ENCODE data around the gene LRRC4B.
"Not testable (repeated sequence)": the region's sequence is repeated elsewhere in the genome, so short reads cannot be mapped to it uniquely, and the experiment has no call there.

Gene LRRC4B

DNA sequence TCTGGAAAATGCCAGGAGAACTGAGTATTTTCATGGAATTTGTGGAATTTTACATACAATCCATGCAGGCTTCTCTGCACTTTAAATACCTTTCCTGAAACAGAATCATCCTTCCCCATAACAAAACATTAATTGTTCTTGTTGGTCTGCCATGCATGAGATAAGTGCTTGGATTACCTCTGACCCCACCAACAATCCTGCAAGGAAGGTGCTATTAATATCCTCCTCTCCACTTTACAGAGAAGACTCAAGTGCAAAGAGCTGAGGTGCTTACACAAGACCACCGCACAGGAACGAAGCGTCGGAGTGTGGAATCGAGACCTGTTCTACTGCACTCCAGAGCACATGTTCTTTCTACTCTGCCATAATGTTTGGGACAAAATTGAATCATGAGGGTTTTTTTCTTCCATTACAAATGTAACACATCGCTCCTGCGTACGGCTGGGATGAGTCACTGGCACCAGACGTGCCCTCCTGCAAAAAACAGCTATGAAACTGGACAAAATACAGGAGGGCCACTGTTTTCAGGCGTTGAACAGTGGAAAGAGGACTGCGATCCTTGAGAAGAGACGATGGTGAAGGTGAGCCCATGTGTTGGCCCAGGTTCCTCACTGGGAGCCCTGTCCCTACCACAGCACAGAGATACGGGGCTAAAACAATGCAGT lies 12.9 kb upstream of the LRRC4B start:
- Histone ChIP-seq H3K36me3 (ENCODE audit: low read depth) (no peaks in the 10 kb centered on the region), H3K27me3 (ENCODE audit: insufficient read depth, poor library complexity, severe bottlenecking) (no peaks in the 10 kb centered on the region), H3K4me1 (ENCODE audit: insufficient read depth, poor library complexity, severe bottlenecking) (no peaks in the 10 kb centered on the region), H3K27ac (ENCODE audit: poor library complexity, severe bottlenecking) (no peak overlapping the region), H3K4me3 (ENCODE audit: severe bottlenecking) (no peak overlapping the region), H3K9me3 (ENCODE audit: severe bottlenecking) (no peaks in the 10 kb centered on the region)
- no peak for ATAC-seq (ENCODE audit: low read depth)
- DNase-seq (ENCODE audit: low spot score) = no peak
- TF ChIP-seq, protein P1, sequence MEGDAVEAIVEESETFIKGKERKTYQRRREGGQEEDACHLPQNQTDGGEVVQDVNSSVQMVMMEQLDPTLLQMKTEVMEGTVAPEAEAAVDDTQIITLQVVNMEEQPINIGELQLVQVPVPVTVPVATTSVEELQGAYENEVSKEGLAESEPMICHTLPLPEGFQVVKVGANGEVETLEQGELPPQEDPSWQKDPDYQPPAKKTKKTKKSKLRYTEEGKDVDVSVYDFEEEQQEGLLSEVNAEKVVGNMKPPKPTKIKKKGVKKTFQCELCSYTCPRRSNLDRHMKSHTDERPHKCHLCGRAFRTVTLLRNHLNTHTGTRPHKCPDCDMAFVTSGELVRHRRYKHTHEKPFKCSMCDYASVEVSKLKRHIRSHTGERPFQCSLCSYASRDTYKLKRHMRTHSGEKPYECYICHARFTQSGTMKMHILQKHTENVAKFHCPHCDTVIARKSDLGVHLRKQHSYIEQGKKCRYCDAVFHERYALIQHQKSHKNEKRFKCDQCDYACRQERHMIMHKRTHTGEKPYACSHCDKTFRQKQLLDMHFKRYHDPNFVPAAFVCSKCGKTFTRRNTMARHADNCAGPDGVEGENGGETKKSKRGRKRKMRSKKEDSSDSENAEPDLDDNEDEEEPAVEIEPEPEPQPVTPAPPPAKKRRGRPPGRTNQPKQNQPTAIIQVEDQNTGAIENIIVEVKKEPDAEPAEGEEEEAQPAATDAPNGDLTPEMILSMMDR (IDR thresholded peaks at IDR 0.05; ENCODE audit: poor library complexity, severe bottlenecking) = no peak

DNA sequence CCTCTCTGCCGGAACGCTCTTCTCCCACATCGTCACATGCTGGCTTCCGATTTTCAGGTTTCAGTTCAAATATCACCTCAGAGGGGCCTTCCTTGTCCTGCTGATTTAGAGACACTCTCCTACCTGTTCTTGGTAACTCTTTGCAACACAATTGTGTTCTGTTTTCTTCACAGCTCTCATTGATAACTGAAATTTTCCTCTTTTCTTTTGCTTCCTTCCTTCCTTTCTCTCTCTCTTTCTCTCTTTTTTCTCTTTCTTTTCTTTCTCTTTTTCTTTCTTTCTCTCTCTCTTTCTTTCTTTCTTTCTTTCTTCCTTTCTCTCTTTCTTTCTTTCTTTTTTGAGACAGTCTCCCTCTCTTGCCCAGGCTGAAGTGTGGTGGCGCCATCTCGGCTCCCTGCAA lies 12.0 kb upstream of the LRRC4B start:
- H3K4me1 ChIP-seq (ENCODE audit: insufficient read depth, poor library complexity, severe bottlenecking) = no peaks in the 10 kb centered on the region
- no peak overlapping the region for H3K4me3 ChIP-seq (ENCODE audit: severe bottlenecking)
- DNase-seq (ENCODE audit: low spot score) (no peak), ATAC-seq (ENCODE audit: low read depth) (no peak)
- H3K36me3 ChIP-seq (ENCODE audit: low read depth) = no peaks in the 10 kb centered on the region
- TF ChIP-seq, protein P1 (IDR thresholded peaks at IDR 0.05; ENCODE audit: poor library complexity, severe bottlenecking) = no peak
- H3K9me3 ChIP-seq (ENCODE audit: severe bottlenecking) = no peaks in the 10 kb centered on the region
- H3K27ac ChIP-seq (ENCODE audit: poor library complexity, severe bottlenecking) = no peak overlapping the region
- no peaks in the 10 kb centered on the region for H3K27me3 ChIP-seq (ENCODE audit: insufficient read depth, poor library complexity, severe bottlenecking)

GRCh38 chr19:50576769-50577168 lies 8.5 kb upstream of the LRRC4B start:
- H3K9me3 ChIP-seq (ENCODE audit: severe bottlenecking); H3K36me3 ChIP-seq (ENCODE audit: low read depth); H3K27ac ChIP-seq (ENCODE audit: poor library complexity, severe bottlenecking); ATAC-seq (ENCODE audit: low read depth); H3K4me3 ChIP-seq (ENCODE audit: severe bottlenecking); H3K27me3 ChIP-seq (ENCODE audit: insufficient read depth, poor library complexity, severe bottlenecking); H3K4me1 ChIP-seq (ENCODE audit: insufficient read depth, poor library complexity, severe bottlenecking); DNase-seq (ENCODE audit: low spot score): not testable (repeated sequence)

DNA sequence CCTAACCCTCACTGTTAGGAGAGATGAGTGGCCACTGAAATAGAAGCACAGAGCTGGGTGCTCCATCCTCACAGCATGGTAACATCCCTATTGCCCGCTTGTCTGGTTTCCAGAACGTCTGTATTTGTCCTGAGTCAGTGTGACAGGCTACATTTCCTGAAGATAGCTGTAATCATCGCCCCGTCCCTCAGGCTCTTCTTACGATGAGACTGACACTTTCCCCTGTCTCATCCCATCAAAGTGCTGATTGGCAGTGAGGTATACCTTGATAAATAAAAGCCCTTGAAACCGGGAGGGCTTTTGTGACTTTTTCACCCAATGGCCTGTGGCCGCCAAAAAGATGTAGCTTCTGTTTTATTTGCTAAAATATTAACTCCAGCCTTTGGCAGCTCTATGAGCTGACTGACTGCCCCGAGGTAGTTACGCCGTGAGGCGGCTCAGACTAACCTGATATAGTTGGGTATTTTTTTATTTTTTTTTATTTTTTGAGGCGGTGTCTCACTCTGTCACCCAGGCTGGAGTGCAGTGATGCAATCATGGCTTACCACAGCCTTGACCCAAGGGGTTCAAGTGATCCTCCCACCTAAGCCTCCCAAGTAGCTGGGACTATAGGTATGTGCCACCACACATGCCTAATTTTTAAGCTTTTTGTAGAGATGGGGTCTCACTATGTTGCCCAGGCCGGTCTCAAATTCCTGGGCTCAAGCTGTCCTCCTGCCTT lies 5.7 kb upstream of the LRRC4B start:
- peaks cover 11% of the 10 kb centered on the region for H3K27me3 ChIP-seq (ENCODE audit: insufficient read depth, poor library complexity, severe bottlenecking)
- H3K4me1 ChIP-seq (ENCODE audit: insufficient read depth, poor library complexity, severe bottlenecking) = no peaks in the 10 kb centered on the region
- no peak for DNase-seq (ENCODE audit: low spot score)

GRCh38 chr19:50570997-50571396 lies 2.8 kb upstream of the LRRC4B start:
- Histone ChIP-seq H3K36me3 (ENCODE audit: low read depth) (no peaks in the 10 kb centered on the region), H3K4me3 (ENCODE audit: severe bottlenecking) (no peak overlapping the region)
- no peak for ATAC-seq (ENCODE audit: low read depth)

More for the DNA sequence above, 5.7 kb upstream of the LRRC4B start:
- ATAC-seq (ENCODE audit: low read depth) = no peak
- Histone ChIP-seq H3K9me3 (ENCODE audit: severe bottlenecking) (no peaks in the 10 kb centered on the region), H3K4me3 (ENCODE audit: severe bottlenecking) (no peak overlapping the region), H3K36me3 (ENCODE audit: low read depth) (no peaks in the 10 kb centered on the region), H3K27ac (ENCODE audit: poor library complexity, severe bottlenecking) (no peak overlapping the region)
- TF ChIP-seq, protein P1 (IDR thresholded peaks at IDR 0.05; ENCODE audit: poor library complexity, severe bottlenecking) = no peak

More at GRCh38 chr19:50570997-50571396, 2.8 kb upstream of the LRRC4B start:
- Histone ChIP-seq H3K27me3 (ENCODE audit: insufficient read depth, poor library complexity, severe bottlenecking) (peaks cover 24% of the 10 kb centered on the region), H3K27ac (ENCODE audit: poor library complexity, severe bottlenecking) (no peak overlapping the region), H3K4me1 (ENCODE audit: insufficient read depth, poor library complexity, severe bottlenecking) (no peaks in the 10 kb centered on the region), H3K9me3 (ENCODE audit: severe bottlenecking) (no peaks in the 10 kb centered on the region)
- DNase-seq (ENCODE audit: low spot score) = no peak
- TF ChIP-seq, protein P1 (IDR thresholded peaks at IDR 0.05; ENCODE audit: poor library complexity, severe bottlenecking) = no peak

Data from RWPE2 (cell line).